HT-29 (cell line): ENCODE measurements around the gene SERPINA1. TPM values are rescaled to one million over a fixed set of nuclear protein-coding genes. Genes with fewer than 3 reads are reported as not detected.
A peak's percentile ranks its signal among the peaks of the same experiment; 100 is the strongest.
"Not testable (repeated sequence)": the region's sequence is repeated elsewhere in the genome, so short reads cannot be mapped to it uniquely, and the experiment has no call there.

Experiments
- DNase-seq: peaks from one replicate; pipeline ENCODE4 v3.0.0-alpha.2; 2015; ENCODE audit warnings: low spot score
- total RNA-seq: library from RNA; depleted of rRNA; stranded (reverse); fragments of >200 nt; shearing (Covaris generic); gene quantifications from 2 replicates; pipeline ENCODE4 v1.2.3, GENCODE V29; 2014; rRNA removed

The SERPINA1 gene
- total RNA-seq, result 304 and 307 TPM in 2 replicates

DNA sequence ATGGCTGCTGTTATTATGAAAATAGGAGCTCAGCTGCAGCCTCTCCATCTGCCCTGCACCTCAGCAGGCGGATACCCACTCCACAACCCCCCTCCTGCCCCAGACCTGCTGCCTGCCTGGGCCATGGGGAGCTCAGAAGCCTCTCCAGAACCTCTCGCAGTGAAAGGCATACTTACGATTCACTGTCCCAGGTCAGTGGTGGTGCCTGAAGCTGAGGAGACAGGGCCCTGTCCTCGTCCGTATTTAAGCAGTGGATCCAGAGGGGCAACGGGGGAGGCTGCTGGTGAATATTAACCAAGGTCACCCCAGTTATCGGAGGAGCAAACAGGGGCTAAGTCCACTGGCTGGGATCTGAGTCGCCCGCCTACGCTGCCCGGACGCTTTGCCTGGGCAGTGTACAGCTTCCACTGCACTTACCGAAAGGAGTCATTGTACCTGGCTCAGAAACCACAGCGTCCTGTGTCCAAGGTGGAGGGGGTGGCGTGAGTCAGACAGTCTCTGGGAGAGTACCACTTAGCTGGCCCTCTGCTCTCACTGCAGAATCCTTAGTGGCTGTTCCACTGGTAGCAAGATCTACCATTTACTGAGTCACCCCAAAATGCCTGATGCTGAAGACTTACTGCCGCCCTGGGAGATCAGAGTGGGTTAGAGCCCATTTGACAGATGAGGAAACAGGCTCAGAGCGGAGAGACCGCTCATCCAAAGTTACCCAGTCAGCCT lies at the start of gene SERPINA1:
Gene SERPINA1, minus strand, starts transcription at position 219 of the 720 bp plus-strand sequence. CDS start 5,365 bp downstream, outside the sequence.
- peak; percentile 72 for DNase-seq

DNA sequence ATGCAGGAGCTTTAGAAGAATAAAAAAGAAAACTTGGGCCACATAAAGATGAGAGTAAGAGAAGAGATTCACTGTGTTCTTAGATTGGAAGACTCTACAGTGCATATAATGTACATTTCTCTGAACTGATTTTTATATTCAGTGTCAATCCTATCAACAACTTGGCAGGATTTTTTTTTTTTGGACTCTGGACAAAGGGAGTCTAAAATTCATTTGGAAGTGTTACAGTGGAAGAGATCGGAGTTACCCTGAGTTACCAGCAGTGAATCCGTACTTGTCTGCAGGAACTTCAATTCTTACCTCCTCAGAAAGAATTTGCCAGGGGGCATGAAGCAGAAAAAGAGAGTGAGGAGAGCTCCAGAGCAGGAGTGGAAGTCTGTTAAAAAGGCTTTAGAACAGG lies 40.2 kb upstream of the SERPINA1 start:
- DNase-seq, result no peak

DNA sequence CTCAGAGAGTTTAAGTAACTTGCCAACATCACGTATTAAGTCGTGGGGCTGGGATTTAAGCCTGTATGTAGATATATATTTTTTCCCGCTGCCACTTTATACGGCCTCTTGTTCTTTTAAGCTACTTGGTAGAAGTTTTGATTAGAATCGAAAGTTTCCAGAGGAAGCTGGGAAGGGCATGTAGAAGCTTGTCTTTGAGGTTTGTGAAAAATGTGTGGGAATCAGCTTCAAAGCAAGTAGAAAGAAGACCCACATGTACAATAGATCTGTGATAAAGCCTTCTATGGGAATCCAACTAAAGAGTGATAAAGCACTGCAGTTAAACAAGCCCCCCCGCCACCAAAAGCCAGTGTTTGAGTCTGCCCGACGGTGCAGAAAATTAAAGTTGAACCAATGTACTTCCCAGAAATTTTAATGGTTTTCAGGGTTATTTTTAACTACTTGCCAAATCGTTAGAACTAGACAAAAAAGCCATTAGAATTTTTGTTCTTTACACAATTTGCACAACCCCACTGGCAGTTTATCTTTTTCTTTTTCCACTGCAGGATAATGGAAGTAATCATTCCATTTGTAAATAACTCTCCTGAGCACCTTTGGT lies 38.7 kb upstream of the SERPINA1 start:
- no peak for DNase-seq

- no peak for DNase-seq
Observed at GRCh38 chr14:94426526-94426925, 38.1 kb upstream of the SERPINA1 start.

- DNase-seq, result no peak
Observed at GRCh38 chr14:94424371-94424770, 36.0 kb upstream of the SERPINA1 start.

DNA sequence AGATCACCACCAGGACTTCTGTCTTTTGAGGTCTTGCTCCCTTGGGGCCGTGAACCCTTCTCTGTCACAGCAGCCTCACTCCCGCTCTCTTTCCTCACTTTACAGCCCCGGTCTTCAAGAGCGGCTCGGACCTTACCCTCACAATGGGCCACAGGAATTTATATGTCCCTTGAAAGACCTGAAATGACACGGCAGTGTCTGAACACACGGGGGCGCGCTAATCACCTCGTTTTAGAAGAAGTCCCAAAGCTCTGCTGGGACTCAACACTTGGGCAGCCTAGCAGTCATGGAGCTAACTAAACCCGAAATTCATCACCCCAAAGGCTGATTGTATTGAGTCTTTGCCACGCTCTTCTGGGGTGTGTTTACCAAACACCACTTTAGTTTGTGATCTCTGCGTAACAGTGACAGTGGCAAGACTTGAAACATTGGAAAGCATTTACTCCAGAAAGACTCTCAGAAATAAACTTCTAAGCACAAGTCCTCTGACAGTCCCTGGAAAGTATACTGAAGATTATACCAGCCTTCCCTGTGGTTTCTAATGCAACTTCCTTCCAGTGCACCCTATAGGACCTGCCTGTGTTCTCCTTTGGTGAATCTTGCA lies 35.2 kb upstream of the SERPINA1 start:
- DNase-seq, result peak; percentile 75

GRCh38 chr14:94421316-94421715 lies 32.9 kb upstream of the SERPINA1 start:
- no peak for DNase-seq

- DNase-seq, result not testable (repeated sequence)
Observed at GRCh38 chr14:94417497-94418205, 29.2 kb upstream of the SERPINA1 start.

- DNase-seq, result no peak
Observed at GRCh38 chr14:94412671-94413638, 24.6 kb upstream of the SERPINA1 start.

- peak; percentile 23 for DNase-seq
Observed at GRCh38 chr14:94411638-94412037, 23.2 kb upstream of the SERPINA1 start.

GRCh38 chr14:94409430-94409829 lies 21.0 kb upstream of the SERPINA1 start:
- DNase-seq, result not testable (repeated sequence)

GRCh38 chr14:94408546-94409095 lies 20.2 kb upstream of the SERPINA1 start:
- no peak for DNase-seq

DNA sequence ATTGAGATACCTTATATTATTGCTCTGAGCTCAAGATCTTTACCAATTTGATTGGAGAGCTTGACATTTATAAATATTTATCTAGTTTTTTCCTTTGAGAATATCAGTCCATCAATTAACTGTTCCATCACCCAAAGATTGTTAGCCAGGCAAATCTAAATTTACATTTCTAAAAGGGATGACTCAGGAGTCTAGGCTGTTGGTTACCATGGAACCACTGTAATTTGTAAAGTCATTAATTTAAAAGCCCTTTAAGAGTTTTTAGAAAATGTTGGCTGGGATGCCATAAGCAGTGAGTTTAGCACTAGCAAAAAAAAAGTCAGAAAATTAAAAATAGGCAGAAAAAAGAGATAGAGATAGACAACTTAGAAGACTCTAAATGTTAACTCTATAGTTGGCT lies 19.5 kb upstream of the SERPINA1 start:
- DNase-seq, result no peak

GRCh38 chr14:94406910-94407309 lies 18.5 kb upstream of the SERPINA1 start:
- DNase-seq, result no peak

- DNase-seq, result no peak
Observed at GRCh38 chr14:94405486-94405885, 17.1 kb upstream of the SERPINA1 start.

- no peak for DNase-seq
Observed at GRCh38 chr14:94404561-94404960, 16.2 kb upstream of the SERPINA1 start.

- no peak for DNase-seq
Observed at GRCh38 chr14:94403312-94403932, 15.0 kb upstream of the SERPINA1 start.

DNA sequence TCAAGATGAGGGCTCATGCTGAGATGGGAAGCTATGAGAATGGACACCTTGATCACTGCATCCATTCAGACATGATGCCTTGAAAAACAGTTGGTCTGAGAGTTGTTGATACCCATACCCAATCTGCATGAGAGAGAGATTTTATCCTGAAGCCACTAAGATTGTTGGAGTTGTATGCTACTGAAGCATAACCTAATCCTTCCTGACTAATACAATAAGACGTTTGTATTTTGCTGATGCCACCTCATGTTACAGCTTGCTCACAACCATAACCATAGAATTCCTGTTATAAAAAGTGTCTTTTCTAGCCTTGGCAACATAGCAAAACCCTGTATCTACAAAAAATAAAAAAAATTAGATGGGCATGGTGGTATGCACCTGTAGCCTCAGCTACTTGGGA lies 12.7 kb upstream of the SERPINA1 start:
- no peak for DNase-seq

- DNase-seq, result no peak
Observed at GRCh38 chr14:94400422-94400841, 12.0 kb upstream of the SERPINA1 start.

GRCh38 chr14:94398536-94398935 lies 10.1 kb upstream of the SERPINA1 start:
- no peak for DNase-seq
